SU-DHL-6 (cell line): ENCODE measurements around the gene NR1D2.

Experiments used
- EZH2phosphoT487 ChIP-seq: fragments of 200-600 bp; sonication (generic), shearing (Covaris generic); conservative IDR thresholded peaks from 2 replicates; pipeline ENCODE4 v1.6.1; 2018; ENCODE audit warnings: mild to moderate bottlenecking, antibody characterized with exemption, low read length, moderate library complexity, mixed read lengths
- TF ChIP-seq, protein P1 (sequence below): fragments of 200-600 bp; sonication (generic); IDR thresholded peaks from one replicate; pipeline ENCODE4 v1.5.1; 2017; ENCODE audit warnings: antibody characterized with exemption, mild to moderate bottlenecking, low read length, moderate library complexity; ENCODE audit not compliant: insufficient read depth, poor library complexity, severe bottlenecking

DNA sequence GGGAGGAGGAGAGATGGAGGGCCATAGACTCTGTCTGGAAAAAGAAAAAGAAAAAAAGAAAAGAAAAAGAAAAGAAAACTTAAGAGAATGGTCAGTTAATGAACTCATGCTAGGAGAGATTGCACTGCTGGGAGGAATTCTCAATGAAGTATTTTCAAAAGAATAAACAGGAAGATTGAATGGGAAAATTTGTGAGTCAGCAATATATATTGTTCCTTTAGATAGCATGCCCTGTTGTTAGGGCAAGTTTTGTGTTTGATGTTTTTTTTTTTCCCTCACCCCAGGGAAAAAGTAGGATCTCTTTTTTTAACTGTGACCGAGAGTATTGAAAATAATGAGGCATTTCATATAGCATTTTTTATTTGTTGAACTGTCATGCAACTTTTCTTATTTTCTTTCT, 7.8 kb upstream of the NR1D2 start:
- TF ChIP-seq, protein P1, sequence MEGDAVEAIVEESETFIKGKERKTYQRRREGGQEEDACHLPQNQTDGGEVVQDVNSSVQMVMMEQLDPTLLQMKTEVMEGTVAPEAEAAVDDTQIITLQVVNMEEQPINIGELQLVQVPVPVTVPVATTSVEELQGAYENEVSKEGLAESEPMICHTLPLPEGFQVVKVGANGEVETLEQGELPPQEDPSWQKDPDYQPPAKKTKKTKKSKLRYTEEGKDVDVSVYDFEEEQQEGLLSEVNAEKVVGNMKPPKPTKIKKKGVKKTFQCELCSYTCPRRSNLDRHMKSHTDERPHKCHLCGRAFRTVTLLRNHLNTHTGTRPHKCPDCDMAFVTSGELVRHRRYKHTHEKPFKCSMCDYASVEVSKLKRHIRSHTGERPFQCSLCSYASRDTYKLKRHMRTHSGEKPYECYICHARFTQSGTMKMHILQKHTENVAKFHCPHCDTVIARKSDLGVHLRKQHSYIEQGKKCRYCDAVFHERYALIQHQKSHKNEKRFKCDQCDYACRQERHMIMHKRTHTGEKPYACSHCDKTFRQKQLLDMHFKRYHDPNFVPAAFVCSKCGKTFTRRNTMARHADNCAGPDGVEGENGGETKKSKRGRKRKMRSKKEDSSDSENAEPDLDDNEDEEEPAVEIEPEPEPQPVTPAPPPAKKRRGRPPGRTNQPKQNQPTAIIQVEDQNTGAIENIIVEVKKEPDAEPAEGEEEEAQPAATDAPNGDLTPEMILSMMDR, result no peak
- no peak for TF ChIP-seq EZH2phosphoT487
